ENCODE results near the gene ETFBKMT.
A peak's percentile ranks its signal among the peaks of the same experiment; 100 is the strongest.

Gene ETFBKMT, protein sequence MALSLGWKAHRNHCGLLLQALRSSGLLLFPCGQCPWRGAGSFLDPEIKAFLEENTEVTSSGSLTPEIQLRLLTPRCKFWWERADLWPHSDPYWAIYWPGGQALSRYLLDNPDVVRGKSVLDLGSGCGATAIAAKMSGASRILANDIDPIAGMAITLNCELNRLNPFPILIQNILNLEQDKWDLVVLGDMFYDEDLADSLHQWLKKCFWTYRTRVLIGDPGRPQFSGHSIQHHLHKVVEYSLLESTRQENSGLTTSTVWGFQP

DNA sequence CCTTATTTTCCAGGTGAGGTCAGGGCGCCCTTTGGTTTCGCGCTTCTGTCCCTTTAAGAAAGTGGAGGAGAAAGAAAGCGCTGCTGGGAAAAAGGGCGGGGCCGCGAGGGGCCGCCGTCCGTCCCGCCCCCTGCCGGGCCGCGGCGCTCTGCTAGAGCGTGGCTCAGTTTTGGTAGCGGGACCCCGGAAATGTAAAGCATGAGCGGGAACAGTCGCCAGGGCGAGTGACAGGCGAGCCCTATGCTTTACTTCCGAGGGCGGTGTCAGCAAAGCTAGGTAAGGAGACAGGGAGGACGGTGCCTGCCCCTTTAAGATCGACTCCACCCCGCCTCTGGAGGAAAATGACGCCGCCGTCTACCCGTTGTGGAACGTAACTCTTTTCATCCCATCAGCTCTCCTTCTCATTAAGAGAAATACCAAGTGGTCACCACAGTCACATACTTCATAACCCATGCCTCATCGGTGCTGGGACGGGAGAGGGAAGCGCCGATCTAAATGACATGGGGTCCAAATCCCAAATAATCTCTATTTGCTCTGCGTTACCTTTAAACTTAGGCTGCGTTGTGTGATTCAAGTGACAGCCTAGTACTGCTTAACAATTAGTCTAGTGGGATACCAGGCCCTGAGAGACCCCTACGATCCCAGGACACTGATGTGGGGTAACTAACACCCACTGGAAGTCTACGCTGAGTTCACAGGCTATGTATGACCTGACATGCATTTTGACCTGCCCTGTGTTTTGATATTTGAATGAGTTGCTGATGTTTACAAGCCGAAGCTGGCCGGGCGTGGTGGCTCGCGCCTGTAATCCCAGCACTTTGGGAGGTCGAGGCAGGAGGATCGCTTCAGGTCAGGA lies at the start of gene ETFBKMT:
Gene ETFBKMT, plus strand, starts transcription at position 602 of the 856 bp plus-strand sequence. CDS start 2,266 bp downstream, outside the sequence.
- DNase-seq = peak; percentile 95

DNA sequence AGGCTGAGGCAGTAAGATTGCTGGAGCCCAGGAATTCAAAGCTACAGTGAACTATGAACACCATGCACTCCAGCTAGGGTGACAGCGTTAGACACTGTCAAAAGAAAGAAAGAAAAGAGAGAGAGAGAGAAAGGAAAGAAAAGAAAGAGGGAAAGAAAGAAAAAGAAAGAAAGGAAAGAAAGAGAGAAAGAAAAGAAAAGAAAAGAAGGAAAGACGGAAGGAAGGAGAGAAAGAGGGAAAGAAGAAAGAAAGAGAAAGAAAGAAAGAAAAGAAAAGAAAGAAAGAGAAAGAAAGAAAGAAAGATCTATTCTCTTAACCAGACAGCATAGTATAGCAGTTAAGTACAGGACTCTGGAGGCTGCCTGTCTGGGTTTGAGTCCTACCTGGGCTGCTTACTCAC lies 46.7 kb upstream of the ETFBKMT start:
- no peak for DNase-seq

DNA sequence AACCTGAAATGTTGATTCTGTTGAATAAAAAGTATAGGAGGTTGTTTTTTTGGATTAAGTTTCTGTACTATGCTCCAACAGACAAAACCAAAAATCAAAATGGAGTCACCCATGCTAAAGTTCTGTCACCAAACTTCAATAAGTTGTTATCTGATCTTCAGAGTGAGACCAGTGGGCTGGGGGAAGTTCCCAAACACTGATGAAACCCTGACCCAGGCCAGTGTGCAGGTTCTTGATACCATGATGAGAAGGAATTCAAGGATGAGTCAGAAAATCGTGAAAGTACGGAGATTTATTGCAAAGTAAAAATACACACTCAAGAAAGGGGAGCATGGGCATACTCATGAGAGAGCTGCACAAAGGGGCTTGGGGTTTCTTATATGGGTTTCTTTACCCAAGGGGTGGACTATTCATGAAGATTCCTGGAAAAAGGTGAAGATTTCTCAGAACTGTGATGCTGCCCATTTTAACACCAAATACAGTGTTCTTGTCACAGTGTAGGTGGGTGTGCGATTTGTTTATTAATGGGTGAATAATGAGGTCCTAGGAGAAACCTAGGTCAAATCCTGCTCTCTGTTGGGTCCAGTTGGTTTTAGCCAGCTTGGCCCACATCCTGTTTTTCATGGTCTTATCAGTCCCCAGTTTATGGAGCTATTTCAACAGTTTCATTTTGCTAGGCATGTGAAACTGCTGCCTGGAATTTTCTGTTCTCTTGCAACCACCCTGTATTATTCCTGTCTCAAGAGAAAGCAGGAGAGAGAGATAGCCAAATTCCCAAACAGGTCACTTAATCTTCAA lies 41.1 kb upstream of the ETFBKMT start:
- no peak for DNase-seq

DNA sequence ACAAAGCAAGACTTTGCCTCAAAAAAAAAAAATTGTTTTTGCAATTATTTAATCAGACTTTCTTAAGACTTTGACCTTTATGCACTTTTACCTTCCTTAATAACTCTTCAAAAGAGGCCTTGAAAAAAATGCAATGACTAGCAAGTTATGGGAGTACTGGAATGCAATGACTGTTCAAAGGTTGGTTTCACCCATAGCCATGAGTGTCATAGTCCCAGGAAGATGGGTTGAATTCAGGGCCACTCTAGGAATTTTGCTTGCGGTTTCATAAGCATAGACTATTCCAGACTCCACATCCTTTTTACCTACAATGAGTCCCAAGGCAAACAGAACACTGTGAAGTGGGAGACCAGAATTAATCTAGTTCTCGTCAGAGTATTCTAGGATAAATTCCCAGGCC lies 39.2 kb upstream of the ETFBKMT start:
- DNase-seq = no peak

DNA sequence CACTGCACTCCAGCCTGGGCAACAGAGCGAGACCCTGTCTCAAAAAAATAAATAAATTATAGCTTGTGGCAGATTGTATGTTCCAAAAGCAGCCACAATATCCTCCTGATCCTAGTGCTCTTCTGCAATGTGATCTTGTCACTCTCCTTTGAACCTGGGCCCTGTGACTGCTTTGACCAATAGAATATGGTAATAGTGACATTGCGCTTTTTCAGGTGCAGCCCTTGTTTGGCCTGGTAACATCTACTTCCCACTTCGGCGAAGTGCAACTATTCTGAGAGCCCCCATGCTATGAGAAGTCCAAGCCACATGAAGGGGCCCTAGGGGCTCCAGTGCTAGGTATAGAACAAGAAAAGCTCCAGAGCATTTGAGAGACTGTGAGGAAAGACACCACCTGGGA lies 37.5 kb upstream of the ETFBKMT start:
- no peak for DNase-seq

DNA sequence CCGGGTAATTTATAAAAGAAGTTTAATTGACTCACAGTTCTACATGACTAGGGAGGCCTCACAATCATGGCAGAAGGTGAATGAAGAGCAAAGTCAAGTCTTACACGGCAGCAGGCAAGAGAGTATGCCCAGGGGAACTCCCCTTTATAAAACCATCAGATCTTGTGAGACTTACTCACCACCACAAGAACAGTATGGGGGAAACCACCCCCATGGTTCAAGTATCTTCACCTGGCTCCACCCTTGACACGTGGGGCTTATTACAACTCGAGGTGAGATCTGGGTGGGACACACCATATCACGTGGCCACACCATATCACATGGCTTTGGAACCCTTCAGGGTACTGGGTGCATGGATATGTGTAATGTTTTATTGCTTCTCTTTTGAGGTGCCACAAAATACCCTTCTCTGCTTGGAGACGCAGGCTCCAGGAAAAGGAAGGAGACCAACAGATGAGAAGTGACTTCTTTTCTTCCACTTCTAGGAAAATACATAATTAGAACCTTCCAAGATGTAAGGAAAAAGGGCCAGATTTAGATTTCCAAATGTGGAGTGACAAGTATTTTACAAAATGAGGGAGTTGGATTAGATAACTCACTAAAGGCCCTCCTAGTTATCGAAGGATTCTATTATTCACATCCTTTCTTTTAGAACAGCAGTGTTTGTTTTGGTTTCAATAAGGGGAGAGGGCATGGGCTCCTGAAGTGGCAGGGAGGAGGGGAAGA lies 33.1 kb upstream of the ETFBKMT start:
- DNase-seq = no peak

DNA sequence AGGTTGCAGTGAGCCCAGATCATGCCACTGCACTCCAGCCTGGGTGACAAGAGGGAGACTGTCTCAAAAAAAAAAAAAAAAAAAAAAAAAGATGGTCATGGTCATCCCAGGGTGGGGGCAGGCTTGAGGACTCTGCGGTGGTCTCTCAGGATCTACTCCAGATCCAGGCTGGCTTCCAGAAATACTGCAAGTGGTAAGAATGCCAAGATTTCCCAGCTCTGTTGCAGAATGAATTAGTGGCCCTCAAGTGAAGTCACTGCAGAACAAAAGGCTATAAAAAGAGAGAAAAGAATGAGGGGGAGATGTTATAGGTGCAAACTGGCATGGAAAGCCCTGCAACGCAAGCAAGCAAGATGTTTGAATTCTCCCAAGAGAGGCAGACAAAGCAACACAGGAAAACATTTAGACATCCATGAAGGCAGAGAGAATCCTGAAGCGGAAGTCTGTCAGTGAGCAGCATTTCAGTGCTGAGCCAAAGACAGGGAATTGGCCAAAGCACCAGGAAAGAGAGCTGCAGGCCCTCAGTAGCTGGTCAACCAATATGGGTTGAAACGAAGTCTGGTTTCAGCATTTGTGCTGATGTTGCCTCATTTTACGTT lies 31.9 kb upstream of the ETFBKMT start:
- no peak for DNase-seq

DNA sequence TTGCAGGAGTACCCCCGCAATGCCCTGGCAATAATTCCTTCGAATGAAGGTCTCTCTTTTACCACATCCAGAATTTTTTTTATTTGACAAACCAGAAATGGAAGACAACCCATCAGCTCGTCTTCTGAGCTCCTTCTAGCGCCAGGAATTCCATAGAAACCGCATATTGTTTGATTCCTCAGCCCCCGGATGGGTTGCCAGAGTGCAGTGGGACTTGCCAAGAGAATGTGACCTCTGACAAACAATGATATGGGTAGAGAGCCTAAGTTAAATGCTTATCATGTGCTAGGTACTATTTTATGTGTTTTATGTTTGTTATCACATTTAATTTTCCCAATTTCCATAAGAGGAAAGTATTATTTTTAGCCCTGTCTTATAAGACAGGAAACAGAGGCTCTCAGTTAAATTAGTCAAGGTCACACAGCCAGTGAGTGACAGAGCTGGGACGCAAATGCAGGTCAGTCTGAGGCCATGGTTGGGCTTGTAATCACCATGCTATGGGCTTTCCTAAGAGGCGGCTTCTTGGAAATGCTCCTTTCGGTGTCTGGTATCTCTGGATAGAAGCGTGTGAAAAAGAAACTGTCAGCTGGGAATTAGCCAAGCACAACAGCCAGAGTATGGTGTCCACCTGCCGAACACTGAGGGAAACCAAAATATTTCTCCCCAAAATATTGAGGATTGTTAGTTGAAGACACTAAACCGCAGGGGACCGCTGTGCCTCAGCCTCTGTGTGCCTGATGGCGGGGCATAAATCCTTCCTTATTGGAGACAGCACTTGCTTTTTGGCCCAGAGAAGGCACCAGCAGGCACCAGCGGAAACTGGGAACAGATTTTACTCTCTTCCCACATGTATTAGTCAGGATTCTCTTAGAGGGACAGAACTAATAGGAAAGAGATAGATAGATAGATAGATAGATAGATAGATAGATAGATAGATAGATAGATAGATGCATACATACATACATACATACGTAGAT lies 29.4 kb upstream of the ETFBKMT start:
- DNase-seq = no peak

DNA sequence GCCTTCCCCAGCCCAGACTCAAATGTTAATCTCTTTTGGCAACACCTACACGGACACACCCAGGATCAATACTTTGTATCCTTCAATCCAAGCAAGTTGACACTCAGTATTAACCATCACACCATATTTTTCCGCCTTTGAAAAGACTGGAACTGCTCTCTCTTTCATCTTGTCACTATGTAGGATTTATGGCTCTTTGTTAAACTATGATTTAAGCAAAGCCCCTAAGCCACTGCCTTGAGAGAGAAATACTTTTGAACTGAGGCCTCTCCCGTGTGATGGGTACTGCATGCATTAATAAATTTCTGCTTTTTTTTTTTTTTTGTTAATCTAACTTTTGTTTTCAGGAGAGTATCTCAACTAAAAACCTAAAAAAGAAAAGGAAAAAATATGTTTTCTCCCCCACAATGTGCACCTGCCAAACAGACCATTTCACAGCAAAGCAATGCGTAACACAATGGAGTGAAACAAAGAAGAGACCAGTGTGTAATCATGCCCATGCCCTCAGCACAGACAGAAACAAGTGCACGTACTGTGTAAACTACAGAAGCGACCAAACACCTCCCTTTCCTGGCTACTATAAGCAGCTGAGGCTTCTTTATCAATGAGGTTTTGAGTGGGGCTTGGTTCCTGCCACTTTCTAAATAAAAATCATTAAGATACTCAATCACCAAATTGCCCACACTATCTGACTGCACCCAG lies 28.3 kb upstream of the ETFBKMT start:
- DNase-seq = no peak

DNA sequence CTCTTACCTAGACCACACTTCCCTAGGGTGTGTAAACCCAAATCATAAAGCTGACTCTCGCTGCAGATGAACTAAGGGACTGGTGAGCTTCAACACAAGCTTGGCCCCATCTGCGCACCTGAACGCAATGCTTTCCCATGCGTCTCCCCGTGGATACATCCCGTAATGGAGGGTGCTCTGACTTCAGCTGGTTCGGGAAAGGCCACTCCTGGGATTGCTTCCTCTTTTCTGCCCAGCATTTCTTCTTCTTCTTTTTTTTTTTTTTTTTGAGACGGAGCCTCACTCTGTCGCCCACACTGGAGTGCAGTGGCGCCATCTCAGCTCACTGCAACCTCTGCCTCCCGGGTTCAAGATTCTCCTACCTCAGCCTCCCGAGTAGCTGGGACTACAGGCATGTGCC lies 27.7 kb upstream of the ETFBKMT start:
- DNase-seq = no peak

DNA sequence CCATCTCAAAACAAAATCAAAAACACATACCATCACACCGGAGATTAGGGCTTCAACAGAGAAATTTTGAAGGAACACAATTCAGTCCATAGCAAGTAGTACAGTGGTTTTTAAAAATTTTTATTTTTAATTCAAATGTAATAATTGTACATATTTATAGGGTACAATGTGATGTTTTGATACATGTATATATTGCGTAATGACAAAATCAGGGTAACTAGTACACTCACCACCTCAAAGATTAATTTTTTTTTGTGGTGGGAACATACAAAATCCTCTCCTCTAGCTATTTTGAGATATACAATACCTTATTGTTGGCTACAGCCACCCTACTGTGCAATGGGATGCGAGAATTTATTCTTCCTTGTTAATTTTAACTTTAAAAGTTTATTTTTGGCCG lies 26.0 kb upstream of the ETFBKMT start:
- no peak for DNase-seq

DNA sequence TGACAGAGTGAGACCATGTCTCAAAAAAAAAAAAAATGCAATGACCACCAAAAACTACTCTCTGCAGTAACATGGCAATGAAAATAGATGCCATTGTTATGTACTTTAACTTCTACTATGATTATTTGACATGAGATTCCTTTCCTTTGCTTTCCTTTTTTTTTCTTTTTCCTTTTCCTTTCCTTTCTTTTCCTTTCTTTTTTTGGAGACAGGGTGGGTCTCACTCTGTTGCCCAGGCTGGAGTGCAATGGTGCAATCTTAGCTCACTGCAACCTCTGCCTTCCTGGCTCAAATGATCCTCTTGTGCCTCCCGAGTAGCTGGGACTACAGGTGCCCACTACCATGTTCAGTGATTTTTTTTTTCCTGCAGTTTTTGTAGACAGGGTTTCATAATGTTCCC lies 24.9 kb upstream of the ETFBKMT start:
- DNase-seq = no peak

DNA sequence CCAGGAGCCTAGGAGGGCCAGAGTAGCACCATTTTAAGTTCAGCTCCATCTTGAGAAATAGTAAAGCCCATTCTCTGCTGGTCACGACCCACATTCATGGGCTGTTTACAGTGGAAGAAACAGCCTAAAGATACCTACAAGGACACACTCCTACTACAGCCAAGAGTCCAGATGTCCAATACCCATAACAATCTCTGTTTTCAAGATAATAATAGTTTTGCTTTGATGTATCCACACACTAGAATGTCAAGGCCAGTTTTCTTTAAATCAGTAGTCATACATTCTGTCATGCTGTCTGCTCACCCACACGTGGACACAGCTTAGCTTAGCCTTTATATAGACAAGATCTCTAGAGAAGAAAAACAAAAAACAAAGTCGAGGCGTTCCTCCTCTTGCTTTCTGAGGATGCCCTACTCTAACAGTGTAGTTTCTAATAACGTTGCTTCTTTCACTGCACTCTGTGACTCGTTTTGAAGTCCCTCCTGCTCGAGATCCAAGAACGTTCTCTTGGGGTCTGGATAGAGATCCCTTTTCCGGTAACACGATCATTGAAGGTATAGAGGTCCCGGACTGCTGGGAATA lies 17.9 kb upstream of the ETFBKMT start:
- DNase-seq = no peak

DNA sequence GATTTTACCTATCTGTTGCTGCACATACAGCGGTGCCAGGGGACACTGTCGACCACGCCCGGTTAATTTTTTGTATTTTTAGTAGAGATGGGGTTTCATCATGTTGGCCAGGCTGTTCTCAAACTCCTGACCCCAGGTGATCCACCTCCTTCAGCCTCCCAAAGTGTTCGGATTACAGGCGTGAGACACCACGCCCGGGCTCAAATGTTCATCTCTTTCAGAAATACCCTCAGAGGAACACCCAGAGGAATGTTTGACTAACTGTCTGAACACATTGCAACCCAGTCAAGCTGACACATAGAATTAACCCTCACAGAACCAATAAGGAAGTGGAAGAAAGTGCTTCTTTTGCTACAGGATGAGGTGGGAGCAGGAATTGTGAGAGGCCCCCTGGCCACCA lies 15.0 kb upstream of the ETFBKMT start:
- DNase-seq = no peak

DNA sequence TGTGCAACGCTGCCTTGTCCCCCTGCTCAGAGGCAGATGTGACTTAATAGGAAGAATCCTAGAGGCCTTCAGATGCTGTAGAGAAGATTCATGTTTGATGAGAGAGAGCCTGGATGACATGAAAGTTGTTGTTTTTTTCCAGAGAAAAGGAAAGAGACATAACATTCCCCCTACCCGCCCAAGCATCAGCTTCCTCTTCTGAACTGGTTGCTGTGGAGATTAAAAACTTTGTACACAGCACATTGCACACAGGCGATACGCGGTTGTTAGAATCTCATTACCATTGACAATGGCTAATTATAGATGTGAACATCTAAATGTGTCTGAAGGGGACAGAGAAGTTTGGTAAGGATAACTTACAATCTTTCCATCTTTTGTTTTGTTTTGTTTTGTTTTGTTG lies 13.6 kb upstream of the ETFBKMT start:
- DNase-seq = no peak

DNA sequence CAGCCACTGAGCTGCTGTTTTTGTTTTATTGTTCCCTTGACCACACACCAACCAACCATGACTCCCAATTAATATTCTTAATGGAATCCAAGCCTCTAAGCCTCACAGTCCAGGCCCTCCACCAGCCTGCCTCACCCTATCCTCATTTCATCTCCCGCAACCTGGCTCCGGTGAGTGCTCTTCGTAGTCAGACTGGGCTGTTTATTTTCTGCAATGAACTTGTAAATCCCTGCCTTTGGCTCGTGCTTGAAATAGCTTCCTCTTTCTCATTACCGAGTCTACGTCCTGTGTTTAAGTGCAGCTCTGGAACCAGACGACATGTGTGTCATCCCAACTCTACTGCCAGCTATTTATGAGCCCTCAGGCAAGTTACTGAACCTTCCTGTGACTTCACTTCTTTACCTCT lies 12.4 kb upstream of the ETFBKMT start:
- DNase-seq = no peak

DNA sequence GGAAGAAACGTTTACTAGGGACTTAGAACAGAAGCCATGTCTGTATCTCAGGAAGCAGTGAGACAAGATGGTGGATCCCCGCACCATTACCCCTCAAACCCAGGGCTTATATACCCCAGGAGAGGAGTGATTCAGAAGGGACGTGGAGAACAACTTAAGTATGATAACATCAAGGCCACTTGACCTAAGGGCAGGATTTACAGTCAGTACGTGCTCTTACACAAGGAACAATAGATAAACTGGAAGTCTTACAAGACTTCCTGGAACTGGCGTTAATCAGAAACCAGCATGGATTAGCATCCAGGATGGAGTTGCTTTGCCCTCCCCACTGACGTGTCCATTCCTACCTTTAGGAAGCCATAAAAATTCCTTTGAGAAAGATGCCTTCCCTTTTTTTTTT lies 8.6 kb upstream of the ETFBKMT start:
- no peak for DNase-seq

DNA sequence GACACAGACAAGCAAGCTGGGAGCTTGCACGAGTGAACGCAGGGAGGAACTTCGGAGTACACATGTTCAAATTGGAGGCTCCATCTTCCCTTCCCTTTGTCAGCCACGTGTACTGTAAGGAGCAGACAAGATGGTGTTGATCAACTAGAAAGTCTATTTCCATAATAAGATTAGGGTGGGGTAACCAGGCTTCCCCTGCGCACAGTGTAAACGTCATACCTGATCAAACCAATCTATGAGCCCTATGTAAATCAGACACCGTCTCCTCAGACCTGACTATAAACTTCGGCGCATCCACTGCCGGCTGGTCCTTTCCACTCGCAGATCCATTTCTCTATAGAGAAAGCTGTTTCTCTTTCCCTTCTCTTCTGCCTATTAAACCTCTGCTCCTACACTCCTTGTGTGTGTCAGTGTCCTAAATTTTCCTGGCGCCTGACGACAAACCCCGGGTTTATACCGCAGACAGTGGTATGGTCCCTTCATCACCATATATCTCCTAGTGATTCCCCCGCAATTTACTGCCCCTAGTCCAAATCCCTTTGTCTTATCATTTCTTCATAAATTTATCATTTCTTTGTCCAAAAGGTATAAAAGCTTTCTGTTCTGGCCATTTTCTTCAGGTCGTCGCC lies 7.5 kb upstream of the ETFBKMT start:
- peak; percentile 98 for DNase-seq

DNA sequence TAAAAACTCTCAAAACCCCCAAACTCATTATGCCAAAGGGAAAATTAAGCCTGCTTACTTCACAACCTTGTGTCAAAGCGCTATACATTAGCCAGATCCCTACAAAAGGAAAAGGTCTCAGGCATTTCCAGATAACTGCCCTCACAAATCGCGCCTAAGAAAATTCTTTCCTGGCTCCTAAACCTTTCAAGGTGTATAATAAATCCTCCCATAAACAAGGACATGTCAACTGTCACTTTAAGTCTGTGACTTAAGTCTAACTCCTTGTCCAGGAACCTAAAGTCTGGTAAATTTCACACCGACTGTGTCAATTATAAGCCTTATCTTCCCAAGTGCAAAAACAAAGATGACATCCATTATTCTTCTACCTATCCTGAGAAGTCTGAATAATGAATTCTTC lies 4.3 kb upstream of the ETFBKMT start:
- DNase-seq = no peak

DNA sequence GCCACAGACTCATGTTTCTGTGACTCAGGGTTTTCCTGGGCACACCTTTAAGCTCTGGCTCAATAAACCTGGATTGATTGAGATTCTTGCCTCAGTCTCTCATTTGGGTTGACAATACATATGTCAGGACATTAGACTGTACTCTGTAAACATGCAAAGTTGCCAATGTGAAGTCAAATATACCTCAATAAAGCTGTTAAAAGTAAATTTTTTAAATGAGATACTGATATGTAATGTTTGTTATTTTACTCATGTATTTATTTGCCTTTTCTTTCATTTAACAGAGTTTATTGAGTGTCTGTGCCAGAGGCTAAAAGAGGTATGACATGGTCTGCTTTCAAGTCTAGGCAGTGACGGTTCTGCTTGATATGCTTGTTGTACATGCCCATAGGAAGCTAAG lies 3.7 kb upstream of the ETFBKMT start:
- DNase-seq = no peak

Measured in NCI-H748 treated with DMSO at 0.1 percent for 48 hours (cell line).